Stomach (tissue), 9 donors: Measurements from ENCODE around the gene COX6B1. TPM values are rescaled to one million over a fixed set of nuclear protein-coding genes. Genes with fewer than 3 reads are reported as not detected.

Experiments used
- DNase-seq, 2 donors: peaks; one replicate each; pipeline versions ENCODE4 v3.0.0 to v3.0.0-alpha.2; 2013 to 2019
- H3K27ac ChIP-seq, 5 donors: fragments of 200-600 bp in 4 of 5; sonication (generic) in 4 of 5; one replicate each; pipeline ENCODE4 v1.5.1; 2013 to 2019; ENCODE audit warnings: mild to moderate bottlenecking in 1 of 5, moderate library complexity in 1 of 5
- H3K27me3 ChIP-seq, 3 donors: fragments of 200-600 bp; sonication (generic); one replicate each; pipeline ENCODE4 v1.5.1; 2017 to 2019; ENCODE audit warnings: mixed run types in 1 of 3
- H3K36me3 ChIP-seq, 4 donors: fragments of 200-600 bp; sonication (generic); 1 replicate in 3 of 4; 2 replicates in 1 of 4; pipeline ENCODE4 v1.5.1; 2016 to 2019
- H3K4me1 ChIP-seq, 4 donors: fragments of 200-600 bp; sonication (generic); one replicate each; pipeline ENCODE4 v1.5.1; 2016 to 2019
- H3K4me3 ChIP-seq, 4 donors: fragments of 200-600 bp; sonication (generic) in 3 of 4; one replicate each; pipeline ENCODE4 v1.5.1; 2016 to 2019; ENCODE audit warnings: mild to moderate bottlenecking in 1 of 4
- H3K9me3 ChIP-seq, 4 donors: fragments of 200-600 bp; sonication (generic); one replicate each; pipeline ENCODE4 v1.5.1; 2016 to 2019
- EP300 ChIP-seq: sonication (generic); formaldehyde crosslinking; IDR thresholded peaks from one replicate; pipeline ENCODE4 v1.6.1; 2017; ENCODE audit warnings: antibody characterized with exemption
- POLR2A ChIP-seq, 4 donors: fragments of 450-650 bp; IDR thresholded peaks; one replicate each; pipeline ENCODE4 v1.6.1; 2016; ENCODE audit warnings: antibody characterized with exemption in 4 of 4, control low read depth in 2 of 4, mild to moderate bottlenecking in 1 of 4, moderate library complexity in 1 of 4
- POLR2AphosphoS5 ChIP-seq, 3 donors: sonication (generic); formaldehyde crosslinking; IDR thresholded peaks; one replicate each; pipeline ENCODE4 v1.6.1; 2016; ENCODE audit warnings: antibody characterized with exemption in 3 of 3
- WGBS, 5 donors: extraction: QIAGEN DNeasy Blood & Tissue Kit in 3 of 5; methylation state at CpG; one replicate each; pipeline versions ENCODE4 v1.1.5 to v1.1.7; 2013 to 2018; 5-methylcytosine and 5-hydroxymethylcytosine counted together
- intact Hi-C: fragments of 100-400 bp; cut with DNase I; formaldehyde crosslinking; loops from one replicate; pipeline ENCODE4 v1.15.1; 2023; ENCODE audit warnings: low total_unique reads
- polyA plus RNA-seq, 3 donors: library from polyadenylated mRNA; stranded (reverse); fragments of 200-250 nt; gene quantifications; one replicate each; pipeline ENCODE4 v1.2.3, GENCODE V29; 2013
- total RNA-seq, 5 donors: library from RNA; depleted of rRNA; stranded (reverse); fragments of >200 nt; gene quantifications; one replicate each; pipeline versions ENCODE4 v1.1.0 to v1.2.3, GENCODE V29; 2014 to 2016
- TF ChIP-seq, protein P1 (sequence below), 7 experiments: fragments of 450-650 bp in 4 of 7; fragments of 200-600 bp in 3 of 7; sonication (generic) in 3 of 7; IDR thresholded peaks; one replicate each; pipeline ENCODE4 v1.5.1; 2016 to 2019; ENCODE audit warnings: antibody characterized with exemption in 7 of 7, control low read depth in 2 of 7, mild to moderate bottlenecking in 1 of 7
- donor health status: healthy with polysubstance abuse.
- donor health status: Bipolar disorder and iron deficiency.
- donor health status: healthy.

Gene COX6B1
- total and polyA plus RNA-seq, 8 donors, result 198 to 1,293 (median 663) TPM

GRCh38 chr19:35623327-35624010, 24.7 kb upstream of the COX6B1 start:
- H3K9me3 ChIP-seq, result no peaks in the 10 kb centered on the region
- WGBS, 5 donors, result 87 to 94% (median 88%) methylated on average over 6 of the region's 6 CpGs
- peaks cover 0 to 33% (median 27%) of the 10 kb centered on the region in 4 donors for H3K36me3 ChIP-seq
- H3K27ac ChIP-seq, result no peak overlapping the region
- H3K27me3 ChIP-seq, result no peaks in the 10 kb centered on the region
- no peak for DNase-seq
- intact Hi-C loops, result no loop called here
- TF ChIP-seq POLR2A (IDR thresholded peaks at IDR 0.05), result no peak
- no peak overlapping the region for H3K4me3 ChIP-seq
- peaks cover 4 to 9% (median 8%) of the 10 kb centered on the region in 4 donors for H3K4me1 ChIP-seq

DNA sequence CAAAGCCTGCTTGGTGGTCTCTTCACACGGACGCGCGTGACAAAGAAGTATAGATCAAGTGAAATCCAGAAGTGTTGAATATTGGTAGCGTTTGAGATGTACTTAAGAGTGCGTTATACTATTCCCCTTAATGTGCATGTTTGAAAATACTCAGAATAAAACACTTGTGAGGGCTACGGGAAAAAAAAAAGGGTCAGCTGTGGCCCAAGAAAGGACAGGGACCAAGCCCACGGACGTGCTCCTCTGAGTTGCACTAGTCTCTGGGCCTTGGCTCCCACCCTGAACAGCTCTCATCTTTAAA, 19.9 kb upstream of the COX6B1 start:
- intact Hi-C loops, result no loop called here
- DNase-seq, result no peak
- TF ChIP-seq, protein P1, sequence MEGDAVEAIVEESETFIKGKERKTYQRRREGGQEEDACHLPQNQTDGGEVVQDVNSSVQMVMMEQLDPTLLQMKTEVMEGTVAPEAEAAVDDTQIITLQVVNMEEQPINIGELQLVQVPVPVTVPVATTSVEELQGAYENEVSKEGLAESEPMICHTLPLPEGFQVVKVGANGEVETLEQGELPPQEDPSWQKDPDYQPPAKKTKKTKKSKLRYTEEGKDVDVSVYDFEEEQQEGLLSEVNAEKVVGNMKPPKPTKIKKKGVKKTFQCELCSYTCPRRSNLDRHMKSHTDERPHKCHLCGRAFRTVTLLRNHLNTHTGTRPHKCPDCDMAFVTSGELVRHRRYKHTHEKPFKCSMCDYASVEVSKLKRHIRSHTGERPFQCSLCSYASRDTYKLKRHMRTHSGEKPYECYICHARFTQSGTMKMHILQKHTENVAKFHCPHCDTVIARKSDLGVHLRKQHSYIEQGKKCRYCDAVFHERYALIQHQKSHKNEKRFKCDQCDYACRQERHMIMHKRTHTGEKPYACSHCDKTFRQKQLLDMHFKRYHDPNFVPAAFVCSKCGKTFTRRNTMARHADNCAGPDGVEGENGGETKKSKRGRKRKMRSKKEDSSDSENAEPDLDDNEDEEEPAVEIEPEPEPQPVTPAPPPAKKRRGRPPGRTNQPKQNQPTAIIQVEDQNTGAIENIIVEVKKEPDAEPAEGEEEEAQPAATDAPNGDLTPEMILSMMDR (IDR thresholded peaks at IDR 0.05), result no peak
- TF ChIP-seq EP300 (no peak), POLR2AphosphoS5 (IDR thresholded peaks at IDR 0.05) (no peak), POLR2A (IDR thresholded peaks at IDR 0.05) (no peak)
- H3K27me3 ChIP-seq, result no peaks in the 10 kb centered on the region
- 9 to 20% (median 11%) methylated on average over 9 of the region's 9 CpGs for WGBS, 5 donors
- H3K4me3 ChIP-seq, result peak overlapping the region; percentile 82 to 97 (median 90)
- peaks cover 17 to 31% (median 29%) of the 10 kb centered on the region in 4 donors for H3K4me1 ChIP-seq
- H3K27ac ChIP-seq, result peak overlapping the region; percentile 77 to 96 (median 93)
- H3K36me3 ChIP-seq, result peaks cover 30 to 36% (median 31%) of the 10 kb centered on the region in 4 donors
- H3K9me3 ChIP-seq, result no peaks in the 10 kb centered on the region

DNA sequence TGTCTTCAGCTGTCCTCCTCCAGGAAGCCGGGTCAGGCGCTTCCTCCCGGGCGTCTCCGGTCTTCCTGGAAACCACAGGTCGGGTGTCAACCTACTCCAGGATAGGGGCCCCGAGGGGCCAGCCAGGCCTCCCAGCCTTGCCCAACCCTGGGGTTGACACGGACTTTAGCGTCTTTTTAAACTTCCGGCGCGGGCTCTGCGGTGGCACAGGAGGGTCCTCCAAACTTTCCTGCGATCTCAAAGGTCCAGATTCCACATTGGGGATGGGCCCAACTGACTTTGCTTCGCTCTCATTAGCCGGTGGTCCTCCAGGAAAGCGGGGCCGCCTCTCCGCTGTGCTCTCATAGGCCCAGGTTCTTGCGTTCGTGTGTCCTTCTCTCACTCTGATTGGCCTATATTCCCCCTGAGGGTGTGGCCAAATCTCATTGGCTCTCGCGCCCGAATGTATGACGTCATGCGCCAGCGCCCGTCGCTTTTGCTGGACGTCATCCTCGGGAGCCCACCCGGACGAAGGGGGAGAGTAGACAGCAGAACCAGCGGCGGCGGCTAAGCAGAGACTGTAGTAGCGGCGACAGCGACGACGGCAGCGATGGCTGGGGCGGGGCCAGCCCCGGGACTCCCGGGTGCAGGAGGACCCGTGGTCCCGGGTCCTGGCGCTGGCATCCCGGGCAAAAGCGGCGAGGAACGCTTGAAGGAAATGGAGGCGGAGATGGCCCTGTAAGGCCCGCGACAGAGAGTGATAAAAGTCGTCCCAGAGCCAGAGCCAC, 19.4 kb upstream of the COX6B1 start, which contains the start of gene RBM42:
Gene RBM42 (plus strand): TSS at position 472 of the 767 bp plus-strand sequence. CDS start 118 bp downstream, at position 590.
- intact Hi-C loops, result no loop called here
- 0 to 1% (median 0%) methylated on average over 44 to 56 of the region's 56 CpGs for WGBS, 5 donors
- no peaks in the 10 kb centered on the region for H3K9me3 ChIP-seq

DNA sequence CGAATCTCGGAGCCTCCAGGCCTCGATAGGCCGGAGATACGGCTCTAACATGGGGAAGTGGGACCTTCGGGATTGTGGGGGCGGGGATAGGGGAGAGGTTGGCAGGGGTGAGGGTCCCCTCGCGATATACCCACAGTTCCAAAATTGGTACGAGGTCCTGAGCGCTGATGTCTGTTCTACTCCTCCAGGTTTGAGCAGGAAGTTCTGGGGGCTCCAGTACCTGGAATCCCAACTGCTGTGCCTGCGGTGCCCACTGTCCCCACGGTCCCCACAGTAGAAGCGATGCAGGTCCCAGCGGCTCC, 18.8 kb upstream of the COX6B1 start:
- Histone ChIP-seq H3K4me1 (peaks cover 17 to 31% (median 29%) of the 10 kb centered on the region in 4 donors), H3K9me3 (no peaks in the 10 kb centered on the region), H3K36me3 (peaks cover 41 to 46% (median 42%) of the 10 kb centered on the region in 4 donors), H3K27ac (peak overlapping the region; percentile 87 to 96 (median 93)), H3K27me3 (no peaks in the 10 kb centered on the region), H3K4me3 (peak overlapping the region; percentile 82 to 97 (median 90))
- no peak for DNase-seq
- intact Hi-C loops, result no loop called here
- TF ChIP-seq, protein P1 (IDR thresholded peaks at IDR 0.05), result no peak
- no peak for TF ChIP-seq POLR2A (IDR thresholded peaks at IDR 0.05)
- whole genome bisulfite sequencing, 5 donors, result 2 to 6% (median 4%) methylated on average over 5 to 15 of the region's 15 CpGs

More for the DNA sequence above, 19.4 kb upstream of the COX6B1 start, which contains the start of gene RBM42:
- Histone ChIP-seq H3K4me1 (peaks cover 17 to 31% (median 29%) of the 10 kb centered on the region in 4 donors), H3K27me3 (no peaks in the 10 kb centered on the region), H3K27ac (peak within 1 kb of the TSS; percentile 87 to 96 (median 93)), H3K36me3 (peaks cover 36 to 41% (median 37%) of the 10 kb centered on the region in 4 donors), H3K4me3 (peak within 1 kb of the TSS; percentile 82 to 97 (median 90))
- peak; percentile 96 to 99 for DNase-seq
- TF ChIP-seq, protein P1 (IDR thresholded peaks at IDR 0.05), result peak in 1 of 7 experiments; percentile 9
- TF ChIP-seq POLR2AphosphoS5 (IDR thresholded peaks at IDR 0.05), result peak; percentile 83 to 97 (median 94)
- TF ChIP-seq EP300, result peak; percentile 36
- TF ChIP-seq POLR2A (IDR thresholded peaks at IDR 0.05), result peak in 1 of 4 donors; percentile 76
